GM21825 (cell line): ENCODE results near the gene NOL12.
A peak's percentile ranks its signal among the peaks of the same experiment; 100 is the strongest.
"Not testable (repeated sequence)": the region's sequence is repeated elsewhere in the genome, so short reads cannot be mapped to it uniquely, and the experiment has no call there.

Experiments
- ATAC-seq: cut with Tn5 transposase; IDR thresholded peaks from one replicate; pipeline ENCODE4 v1.9.1; 2021; ENCODE audit warnings: mild to moderate bottlenecking, moderate library complexity; ENCODE audit not compliant: unreplicated experiment

Gene NOL12, protein sequence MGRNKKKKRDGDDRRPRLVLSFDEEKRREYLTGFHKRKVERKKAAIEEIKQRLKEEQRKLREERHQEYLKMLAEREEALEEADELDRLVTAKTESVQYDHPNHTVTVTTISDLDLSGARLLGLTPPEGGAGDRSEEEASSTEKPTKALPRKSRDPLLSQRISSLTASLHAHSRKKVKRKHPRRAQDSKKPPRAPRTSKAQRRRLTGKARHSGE

DNA sequence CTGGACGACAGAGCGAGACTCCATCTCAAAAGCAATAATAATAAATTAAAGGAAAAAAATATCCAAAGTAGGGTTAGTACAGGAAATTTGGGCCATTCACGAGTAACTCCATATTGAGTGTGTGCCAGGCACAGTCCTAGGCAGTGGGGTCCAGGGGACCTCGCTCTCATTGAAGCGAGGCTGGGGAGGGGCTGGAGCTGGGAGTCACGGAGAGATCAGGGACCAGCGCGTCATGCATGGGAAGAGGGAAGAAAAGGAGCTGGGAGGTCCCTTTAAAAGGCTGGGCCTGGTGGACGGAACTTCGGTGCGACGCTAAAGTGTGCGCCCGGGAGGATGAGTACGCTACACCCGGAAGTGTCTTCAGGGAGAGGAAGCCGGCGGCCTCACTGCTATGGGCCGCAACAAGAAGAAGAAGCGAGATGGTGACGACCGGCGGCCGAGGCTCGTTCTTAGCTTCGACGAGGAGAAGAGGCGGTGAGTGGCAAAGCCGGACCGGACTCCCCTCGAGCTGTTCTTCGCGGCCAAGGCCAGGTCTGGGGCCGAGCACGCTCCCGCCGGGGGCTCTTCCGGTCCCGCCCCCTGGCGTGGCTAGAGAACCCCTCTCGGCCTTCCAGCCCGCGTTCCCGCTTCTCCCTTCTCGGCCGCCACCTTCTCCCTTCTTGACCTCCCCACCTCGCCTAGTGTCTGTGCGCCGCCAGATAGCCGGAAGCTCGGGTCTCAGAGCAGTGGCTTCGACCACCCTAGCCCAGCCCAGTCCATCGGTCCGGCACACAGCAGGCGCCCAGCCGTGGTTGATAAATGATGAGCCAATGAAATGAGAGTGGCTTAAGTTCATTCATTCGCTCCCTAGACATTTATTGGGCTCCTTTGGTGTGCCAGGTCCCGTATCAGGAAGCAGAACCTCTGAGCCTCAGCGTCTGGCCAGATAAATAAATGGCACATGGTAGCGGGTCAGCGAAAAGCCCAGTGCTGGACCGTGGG lies at the start of gene NOL12:
Gene NOL12 (plus strand): TSS at position 342 of the 981 bp plus-strand sequence. CDS start 50 bp downstream, at position 392.
- peak; percentile 61 for ATAC-seq

DNA sequence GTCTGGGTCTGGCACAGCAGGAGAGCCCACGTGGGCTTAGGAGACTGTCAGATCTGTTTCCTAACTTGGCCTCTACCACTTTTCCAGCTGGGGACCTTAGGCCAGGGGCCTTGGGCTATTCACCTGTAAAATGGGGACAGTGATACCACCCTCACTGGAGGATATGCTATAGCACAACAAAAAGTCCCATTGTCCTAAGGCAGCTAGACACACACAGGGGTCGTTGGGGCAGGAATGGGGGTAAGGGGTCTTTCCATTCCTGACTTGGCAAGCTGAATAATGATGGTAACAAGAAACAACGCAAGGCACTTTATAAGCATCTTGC lies 49.2 kb upstream of the NOL12 start:
- ATAC-seq, result no peak

DNA sequence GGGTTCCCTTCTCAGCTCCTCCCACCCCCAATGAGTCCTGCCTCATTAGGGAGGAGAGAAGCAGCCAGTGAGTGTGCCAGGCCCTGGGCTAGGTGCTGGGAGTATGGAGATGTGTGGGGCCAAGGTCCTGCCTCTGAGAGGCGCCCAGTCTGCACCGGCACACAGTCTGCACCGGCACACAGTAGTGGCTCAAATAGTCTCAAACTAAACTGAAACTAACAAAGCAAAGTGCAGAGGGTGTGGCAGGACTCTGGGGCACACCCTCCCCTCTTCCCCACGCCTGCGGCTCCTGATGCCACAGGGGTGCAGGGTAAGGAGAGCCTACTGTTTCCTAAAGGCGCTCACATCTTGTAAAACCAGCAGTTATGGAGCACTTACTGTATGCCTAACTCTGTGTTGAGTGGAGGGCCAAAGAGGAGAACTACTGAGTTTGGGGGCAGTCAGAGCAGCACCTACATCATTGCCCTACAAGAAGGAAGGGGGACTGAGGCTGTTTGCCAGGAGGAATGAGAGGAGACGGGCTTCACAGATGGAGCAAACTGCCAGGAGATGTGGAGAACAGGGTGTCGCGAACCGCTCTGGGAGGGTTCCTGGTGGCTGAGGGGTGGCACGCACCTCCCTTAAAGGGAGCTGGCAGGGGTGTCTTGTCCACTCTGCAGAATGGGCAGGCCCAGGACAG lies 47.6 kb upstream of the NOL12 start:
- ATAC-seq, result no peak

DNA sequence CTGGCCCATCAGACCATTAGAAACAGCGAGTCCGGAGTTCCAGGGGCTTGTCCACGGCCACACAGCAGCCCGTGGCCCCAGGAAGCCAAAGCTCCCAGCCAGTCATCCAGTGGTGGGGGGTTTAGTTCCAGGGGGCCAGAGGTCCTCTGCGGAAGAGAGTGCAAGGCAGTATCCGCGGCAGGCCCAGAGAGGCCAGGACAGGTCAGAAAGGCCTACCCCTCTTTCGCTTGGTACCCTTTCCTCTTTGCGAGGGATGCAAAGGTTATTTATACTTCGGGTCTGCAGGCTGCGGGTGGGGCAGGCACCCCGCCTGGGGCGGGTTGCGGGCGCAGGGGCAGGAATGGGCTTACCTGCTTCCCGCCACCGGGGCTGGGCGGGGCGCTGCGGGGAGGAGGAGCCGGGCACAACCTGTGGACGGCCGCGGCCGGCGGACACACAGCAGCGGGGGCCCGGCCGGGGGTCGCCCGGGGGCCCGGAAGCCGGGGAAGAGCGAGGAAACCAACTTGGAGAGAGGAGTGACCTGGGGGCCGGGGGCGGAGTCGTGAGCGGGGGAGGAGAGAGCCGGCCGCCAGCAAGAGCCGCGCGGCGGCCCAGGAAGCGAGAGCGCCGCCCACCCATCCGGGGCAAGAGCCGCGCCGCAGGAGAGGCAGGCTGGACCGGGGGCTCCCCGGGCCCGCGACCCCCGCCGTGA lies 46.9 kb upstream of the NOL12 start, which contains the start of gene SH3BP1:
Gene SH3BP1 (plus strand): TSS at position 600 of the 691 bp plus-strand sequence. CDS start 119 bp downstream, outside the sequence.
- ATAC-seq, result no peak

- ATAC-seq, result no peak
These were observed 46.2 kb upstream of the NOL12 start for GRCh38 chr22:37639771-37640590.

DNA sequence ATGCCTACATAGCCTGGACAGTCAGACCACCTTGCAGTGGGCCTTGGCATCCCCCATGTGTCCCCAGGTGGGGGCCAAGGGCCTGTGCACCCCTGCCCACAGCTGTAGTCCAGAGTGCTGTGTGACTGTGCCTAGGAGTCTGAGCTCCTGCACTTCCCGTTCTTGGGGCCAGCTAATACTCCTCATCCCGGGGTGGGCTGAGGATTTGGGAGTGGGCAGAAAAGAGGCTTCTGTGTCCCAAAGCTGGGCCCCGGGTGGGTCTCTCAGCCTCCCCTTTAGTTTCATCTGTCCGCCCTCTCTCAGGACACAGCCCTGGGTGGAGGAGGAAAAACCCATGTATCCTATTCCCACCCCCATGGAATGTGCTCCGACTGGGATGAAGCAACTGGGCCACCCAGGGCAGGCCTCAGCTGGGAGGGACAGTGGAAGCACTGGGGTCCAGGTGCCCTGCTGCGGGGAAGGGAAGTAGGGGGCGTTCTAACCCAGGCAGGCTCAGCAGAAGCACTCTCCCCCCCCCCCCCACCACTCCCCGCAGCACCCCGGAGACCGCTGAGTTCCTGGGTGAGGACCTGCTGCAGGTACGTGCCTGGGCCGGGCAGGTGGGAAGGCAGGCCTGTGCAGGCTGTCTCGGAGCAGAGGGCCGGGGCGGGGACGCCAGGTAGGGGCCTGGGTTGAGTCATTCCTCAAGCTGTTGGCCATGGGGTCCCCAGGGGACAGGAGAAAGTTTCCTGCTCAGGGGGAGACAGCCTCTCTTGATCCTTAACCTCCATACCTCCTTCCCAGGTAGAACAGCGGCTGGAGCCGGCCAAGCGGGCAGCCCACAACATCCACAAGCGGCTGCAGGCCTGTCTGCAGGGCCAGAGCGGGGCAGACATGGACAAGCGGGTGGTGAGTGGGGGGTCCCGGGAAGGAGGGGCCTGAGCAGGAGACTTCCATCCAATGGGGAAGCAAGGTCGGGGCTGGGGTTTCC lies 45.3 kb upstream of the NOL12 start:
- ATAC-seq, result no peak

GRCh38 chr22:37641561-37641949 lies 44.6 kb upstream of the NOL12 start:
- ATAC-seq, result no peak

DNA sequence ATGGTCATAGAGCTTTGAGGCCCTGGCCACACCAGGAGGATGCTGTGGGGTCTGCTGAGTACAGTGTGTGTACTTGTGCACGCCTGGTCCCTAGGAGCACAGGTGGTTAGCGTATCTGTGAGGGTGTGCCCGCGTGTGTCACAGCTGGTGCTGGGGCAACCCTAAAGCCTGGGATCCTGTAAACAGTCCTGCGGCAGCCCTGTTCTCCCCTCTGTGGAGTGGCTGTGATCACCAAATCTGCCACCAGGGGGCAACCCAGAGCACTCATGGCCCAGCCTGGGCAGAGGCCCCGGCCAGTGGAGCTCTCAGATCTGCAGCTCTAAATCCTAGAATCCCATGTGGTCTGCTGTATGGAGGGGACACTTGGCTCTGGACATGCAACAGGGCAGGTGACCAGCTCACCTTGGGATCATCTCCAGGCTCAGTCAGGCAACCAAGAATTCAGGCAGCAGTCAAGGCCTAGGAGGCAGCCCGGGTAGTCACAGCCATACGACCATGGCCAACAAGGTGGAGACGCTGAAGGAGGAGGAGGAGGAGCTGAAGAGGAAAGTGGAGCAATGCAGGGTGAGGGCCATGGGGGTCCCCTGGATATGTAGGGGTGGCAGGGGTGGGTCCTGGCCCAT lies 42.8 kb upstream of the NOL12 start:
- ATAC-seq, result no peak

DNA sequence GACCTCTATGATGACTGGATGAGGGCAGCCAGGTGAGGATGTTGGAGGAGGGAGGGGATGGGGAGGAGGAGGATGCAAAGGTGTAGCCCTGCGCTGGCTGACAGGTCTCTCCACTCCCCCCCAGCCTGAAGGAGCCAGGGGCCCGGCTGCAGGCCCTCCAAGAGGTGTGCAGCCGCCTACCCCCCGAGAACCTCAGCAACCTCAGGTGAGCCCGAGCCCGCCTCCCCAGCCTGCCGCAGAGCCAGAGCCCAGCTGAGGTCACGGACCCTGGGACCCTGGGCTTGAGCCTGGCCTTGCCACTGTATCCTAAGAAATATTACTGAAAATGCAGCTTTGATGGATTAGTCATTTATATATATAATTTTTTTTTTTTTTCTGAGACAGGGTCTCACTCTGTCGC lies 38.8 kb upstream of the NOL12 start:
- ATAC-seq, result no peak

GRCh38 chr22:37647928-37648327 lies 38.2 kb upstream of the NOL12 start:
- no peak for ATAC-seq

DNA sequence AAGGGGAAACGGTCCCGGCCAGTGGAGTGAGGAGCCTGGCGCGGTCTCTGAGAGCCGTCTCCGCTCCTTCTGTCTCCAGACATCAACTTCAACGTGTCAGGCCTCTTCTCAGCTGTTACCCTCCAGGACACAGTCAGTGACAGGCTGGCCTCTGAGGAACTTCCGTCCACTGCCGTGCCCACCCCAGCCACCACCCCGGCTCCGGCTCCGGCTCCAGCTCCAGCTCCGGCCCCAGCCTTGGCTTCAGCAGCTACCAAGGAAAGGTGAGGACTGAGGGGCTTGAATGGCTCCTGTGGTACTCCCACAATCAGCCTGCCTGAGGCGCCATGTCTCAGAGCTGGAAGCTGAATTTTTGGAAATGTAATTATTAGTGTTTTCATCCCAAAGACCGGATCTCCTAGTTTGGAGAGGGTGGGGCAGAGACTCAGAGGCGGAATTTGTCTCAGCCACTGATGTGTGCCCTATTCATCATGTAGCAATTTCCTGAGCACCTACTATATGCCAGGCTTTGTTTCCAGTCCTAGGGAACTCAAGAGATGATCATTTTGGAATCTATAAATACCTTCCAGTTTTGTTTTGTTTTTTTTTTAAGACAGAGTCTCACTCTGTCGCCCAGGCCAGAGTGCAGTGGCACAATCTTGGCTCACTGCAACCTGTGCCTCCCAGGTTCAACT lies 35.5 kb upstream of the NOL12 start:
- ATAC-seq, result no peak

- ATAC-seq, result no peak
These were observed 31.4 kb upstream of the NOL12 start for GRCh38 chr22:37654563-37655251.

GRCh38 chr22:37655252-37655563 lies 30.9 kb upstream of the NOL12 start:
- no peak for ATAC-seq

- ATAC-seq, result not testable (repeated sequence)
These were observed 29.6 kb upstream of the NOL12 start for GRCh38 chr22:37656583-37656982.

GRCh38 chr22:37657590-37658132 lies 28.5 kb upstream of the NOL12 start:
- no peak for ATAC-seq

DNA sequence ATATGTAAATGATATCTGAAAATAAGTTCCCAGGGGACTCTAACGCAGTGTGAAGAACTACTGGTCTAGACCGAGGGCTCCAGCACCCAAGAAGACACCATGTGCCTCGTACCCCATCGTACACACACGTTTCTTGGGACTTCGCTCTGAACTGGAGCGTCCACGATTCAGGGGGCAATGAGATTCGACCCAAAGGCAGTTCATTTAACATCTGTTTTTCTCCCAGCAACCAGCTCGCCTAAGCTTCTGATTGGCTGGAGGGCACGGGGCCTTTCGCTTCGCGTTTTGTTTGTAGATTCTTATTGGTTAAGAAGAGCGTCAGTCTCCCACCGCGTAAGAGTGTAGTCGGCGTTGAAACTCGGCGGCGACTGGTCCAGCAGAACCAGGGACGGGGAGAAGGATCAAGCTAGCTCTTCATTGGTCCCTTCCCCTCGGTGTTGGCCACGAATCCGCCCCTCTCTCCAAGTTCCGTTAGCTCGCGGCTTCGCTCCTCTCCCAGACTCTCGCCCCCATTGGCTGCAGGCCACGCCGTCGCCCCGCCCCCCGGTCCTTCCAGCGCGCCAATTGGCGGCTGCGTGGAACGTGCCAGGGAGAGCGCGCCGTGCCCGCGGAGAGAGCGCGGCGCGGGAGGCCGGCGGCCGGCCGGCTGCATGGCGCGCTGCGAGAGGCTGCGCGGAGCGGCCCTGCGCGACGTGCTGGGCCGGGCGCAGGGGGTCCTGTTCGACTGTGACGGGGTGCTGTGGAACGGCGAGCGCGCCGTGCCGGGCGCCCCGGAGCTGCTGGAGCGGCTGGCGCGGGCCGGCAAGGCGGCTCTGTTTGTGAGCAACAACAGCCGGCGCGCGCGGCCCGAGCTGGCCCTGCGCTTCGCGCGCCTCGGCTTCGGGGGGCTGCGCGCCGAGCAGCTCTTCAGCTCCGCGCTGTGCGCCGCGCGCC lies 27.7 kb upstream of the NOL12 start, which contains the start of gene PDXP:
Gene PDXP (plus strand): TSS at position 591 of the 933 bp plus-strand sequence. CDS start 60 bp downstream, at position 651.
- ATAC-seq, result peak; percentile 70
